AG04450 (cell line): Measurements from ENCODE around the gene CD55. TPM values are rescaled to one million over a fixed set of nuclear protein-coding genes. Genes with fewer than 3 reads are reported as not detected.

Experiments
- CTCF ChIA-PET: fragments of 300-600, 350-600 bp; formaldehyde crosslinking; extraction: SDS; loops from one replicate; lab custom pipeline; 2022; ENCODE audit warnings: antibody characterized with exemption, inconsistent platforms; lab: Charles Lee
- POLR2A ChIA-PET: fragments of 350-600 bp; formaldehyde crosslinking; extraction: SDS; loops from one replicate; lab custom pipeline; 2021; ENCODE audit warnings: antibody characterized with exemption, inconsistent platforms; lab: Yijun Ruan, JAX
- DNase-seq: peaks from one replicate; pipeline ENCODE4 v3.0.0-alpha.2; 2011; ENCODE audit warnings: low read depth, low spot score
- H3K27ac ChIP-seq: one replicate; pipeline ENCODE4 v1.5.1; 2012; ENCODE audit warnings: low read depth, low read length, control low read depth
- H3K27me3 ChIP-seq: one replicate; pipeline ENCODE4 v1.6.0; 2012; ENCODE audit warnings: low read length; ENCODE audit not compliant: control insufficient read depth, insufficient read depth
- H3K4me3 ChIP-seq: 2 replicates; pipeline ENCODE4 v1.5.1; 2011; ENCODE audit warnings: mild to moderate bottlenecking, low read depth, low read length, control low read depth
- H3K9me3 ChIP-seq: 2 replicates; pipeline ENCODE4 v1.5.1; 2012; ENCODE audit warnings: low read length; ENCODE audit not compliant: control insufficient read depth, insufficient read depth
- polyA plus RNA-seq: library from polyadenylated mRNA; depleted of rRNA; stranded (reverse); fragments of >200 nt; gene quantifications from 2 replicates; pipeline ENCODE4 v1.2.3, GENCODE V29; 2011
- TF ChIP-seq, protein P1 (sequence below): IDR thresholded peaks from 2 replicates; pipeline ENCODE4 v1.5.1; 2011; ENCODE audit warnings: low read depth, low read length, control low read depth, inconsistent platforms

The CD55 gene
- polyA plus RNA-seq, 1 experiment: 88.3 TPM

DNA sequence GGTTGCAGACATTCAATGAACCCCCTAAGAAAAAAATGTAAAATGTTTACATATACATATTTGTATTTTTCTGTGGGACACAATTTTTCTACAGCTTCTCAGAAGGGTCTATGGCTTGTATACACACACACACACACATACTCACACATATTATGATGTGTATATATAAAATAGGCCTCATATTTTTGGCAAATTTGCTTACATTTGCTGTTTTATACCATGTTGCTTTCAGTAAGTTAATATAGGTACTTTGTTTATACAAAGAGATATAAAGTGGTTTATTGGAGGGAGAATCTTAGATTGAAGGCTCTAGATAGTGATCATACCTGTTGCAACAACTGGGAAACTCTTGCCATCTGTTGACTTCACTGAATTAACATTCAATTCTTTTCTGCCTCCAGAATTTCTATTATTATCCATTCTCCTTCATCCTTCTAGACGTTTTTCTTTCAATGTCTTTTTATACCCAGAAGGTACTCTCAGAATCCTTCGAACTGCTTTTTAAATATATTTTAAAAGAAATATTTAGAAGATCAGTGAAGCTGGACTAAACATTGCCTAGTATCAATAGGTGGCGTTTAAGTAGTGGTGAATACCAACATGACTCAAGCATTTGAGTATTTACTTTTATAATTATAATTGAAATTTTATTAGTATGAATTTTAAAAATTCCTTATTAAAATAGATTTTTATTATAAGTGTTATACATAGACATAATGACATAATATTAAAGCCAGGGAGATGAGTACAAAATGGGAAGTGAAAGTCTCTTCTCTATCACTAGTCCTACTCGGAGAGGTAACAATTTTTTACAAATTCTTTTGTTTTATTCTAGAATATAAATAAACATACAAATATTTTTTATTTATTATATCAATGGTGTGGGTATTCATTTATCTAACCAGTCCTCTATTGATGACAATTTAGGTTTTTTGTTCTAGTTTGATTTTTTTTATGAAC, 10.2 kb downstream of the CD55 start:
- CTCF ChIA-PET: no interaction called here

DNA sequence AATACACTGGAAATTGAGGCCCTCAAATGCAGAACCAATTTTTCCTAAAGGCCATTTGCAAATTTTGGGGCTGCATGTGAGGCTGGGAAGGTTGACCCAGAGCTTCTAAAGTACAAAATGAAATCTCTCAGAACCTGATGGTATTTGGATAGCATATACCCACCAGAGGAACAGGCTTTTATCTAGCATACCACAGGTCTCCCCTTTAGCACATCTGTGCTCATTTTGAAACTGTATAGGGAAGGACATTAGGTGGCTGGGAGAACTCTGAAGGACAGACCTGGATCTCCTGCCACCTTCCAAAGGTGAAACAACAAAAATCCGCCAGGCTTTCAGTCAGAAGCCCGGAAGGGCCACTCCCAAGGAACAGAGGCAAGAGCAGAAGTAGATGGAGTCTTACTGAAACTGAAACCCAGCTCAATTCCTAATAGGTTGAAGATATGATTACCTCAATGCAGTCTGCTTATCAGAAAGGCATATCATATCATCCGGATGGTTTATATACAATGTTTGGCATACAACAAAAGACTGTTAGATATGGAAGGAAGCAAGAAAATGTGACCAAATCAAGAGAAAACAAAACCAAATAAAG, 11.6 kb downstream of the CD55 start:
- POLR2A ChIA-PET: no interaction called here
- TF ChIP-seq, protein P1, sequence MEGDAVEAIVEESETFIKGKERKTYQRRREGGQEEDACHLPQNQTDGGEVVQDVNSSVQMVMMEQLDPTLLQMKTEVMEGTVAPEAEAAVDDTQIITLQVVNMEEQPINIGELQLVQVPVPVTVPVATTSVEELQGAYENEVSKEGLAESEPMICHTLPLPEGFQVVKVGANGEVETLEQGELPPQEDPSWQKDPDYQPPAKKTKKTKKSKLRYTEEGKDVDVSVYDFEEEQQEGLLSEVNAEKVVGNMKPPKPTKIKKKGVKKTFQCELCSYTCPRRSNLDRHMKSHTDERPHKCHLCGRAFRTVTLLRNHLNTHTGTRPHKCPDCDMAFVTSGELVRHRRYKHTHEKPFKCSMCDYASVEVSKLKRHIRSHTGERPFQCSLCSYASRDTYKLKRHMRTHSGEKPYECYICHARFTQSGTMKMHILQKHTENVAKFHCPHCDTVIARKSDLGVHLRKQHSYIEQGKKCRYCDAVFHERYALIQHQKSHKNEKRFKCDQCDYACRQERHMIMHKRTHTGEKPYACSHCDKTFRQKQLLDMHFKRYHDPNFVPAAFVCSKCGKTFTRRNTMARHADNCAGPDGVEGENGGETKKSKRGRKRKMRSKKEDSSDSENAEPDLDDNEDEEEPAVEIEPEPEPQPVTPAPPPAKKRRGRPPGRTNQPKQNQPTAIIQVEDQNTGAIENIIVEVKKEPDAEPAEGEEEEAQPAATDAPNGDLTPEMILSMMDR: no peak

More for the DNA sequence above, 10.2 kb downstream of the CD55 start:
- Histone ChIP-seq H3K27ac (no peak overlapping the region), H3K9me3 (no peaks in the 10 kb centered on the region), H3K27me3 (no peaks in the 10 kb centered on the region), H3K4me3 (no peak overlapping the region)
- POLR2A ChIA-PET: no interaction called here
- TF ChIP-seq, protein P1: no peak
- DNase-seq: no peak

DNA sequence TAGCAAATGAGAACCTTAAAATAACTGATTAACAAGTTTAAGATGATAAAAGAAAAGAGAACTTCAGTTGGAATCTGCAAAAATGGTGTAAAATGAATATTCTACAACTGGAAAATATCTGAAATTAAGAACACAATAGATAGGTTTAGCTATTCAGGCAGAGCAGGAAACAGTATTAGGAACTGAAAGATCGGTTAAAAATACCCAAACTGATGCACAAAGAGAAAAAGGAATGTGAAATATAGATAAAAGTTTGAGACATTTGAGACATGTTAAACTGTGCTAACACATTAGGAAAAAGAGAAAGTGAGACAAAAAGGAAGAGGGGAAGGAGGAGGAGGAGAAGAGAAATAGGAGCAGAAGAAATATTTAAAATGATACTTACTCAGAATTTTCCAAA, 12.1 kb downstream of the CD55 start:
- Histone ChIP-seq H3K27me3 (no peaks in the 10 kb centered on the region), H3K4me3 (no peak overlapping the region), H3K27ac (no peak overlapping the region), H3K9me3 (no peaks in the 10 kb centered on the region)
- ChIA-PET POLR2A (no interaction called here), CTCF (no interaction called here)
- TF ChIP-seq, protein P1: no peak
- DNase-seq: no peak

More for the DNA sequence above, 11.6 kb downstream of the CD55 start:
- H3K27me3 ChIP-seq: no peaks in the 10 kb centered on the region
- CTCF ChIA-PET: no interaction called here
- H3K9me3 ChIP-seq: no peaks in the 10 kb centered on the region
- H3K27ac ChIP-seq: no peak overlapping the region
- DNase-seq: no peak
- no peak overlapping the region for H3K4me3 ChIP-seq

DNA sequence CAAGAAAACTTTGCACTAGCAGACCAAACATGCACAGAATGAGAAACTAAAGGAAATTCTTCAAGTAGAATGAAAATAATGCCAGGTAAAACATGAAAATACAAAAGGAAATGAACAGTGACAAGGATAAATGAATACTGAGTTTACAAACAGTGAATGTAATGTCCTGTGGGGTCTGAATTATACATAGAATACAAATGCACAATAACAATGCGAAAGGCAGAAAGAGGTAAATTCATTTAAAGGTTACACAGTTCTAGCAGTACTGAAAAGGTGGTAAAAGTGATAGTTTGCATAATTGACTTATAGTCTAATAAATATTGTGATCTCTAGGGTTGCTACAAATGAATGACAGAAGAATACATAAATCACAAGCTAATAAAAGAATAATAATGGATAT, 12.9 kb downstream of the CD55 start:
- Histone ChIP-seq H3K9me3 (no peaks in the 10 kb centered on the region), H3K27ac (no peak overlapping the region), H3K4me3 (no peak overlapping the region), H3K27me3 (no peaks in the 10 kb centered on the region)
- CTCF ChIA-PET: no interaction called here
- DNase-seq: no peak
- TF ChIP-seq, protein P1: no peak
- POLR2A ChIA-PET: no interaction called here

DNA sequence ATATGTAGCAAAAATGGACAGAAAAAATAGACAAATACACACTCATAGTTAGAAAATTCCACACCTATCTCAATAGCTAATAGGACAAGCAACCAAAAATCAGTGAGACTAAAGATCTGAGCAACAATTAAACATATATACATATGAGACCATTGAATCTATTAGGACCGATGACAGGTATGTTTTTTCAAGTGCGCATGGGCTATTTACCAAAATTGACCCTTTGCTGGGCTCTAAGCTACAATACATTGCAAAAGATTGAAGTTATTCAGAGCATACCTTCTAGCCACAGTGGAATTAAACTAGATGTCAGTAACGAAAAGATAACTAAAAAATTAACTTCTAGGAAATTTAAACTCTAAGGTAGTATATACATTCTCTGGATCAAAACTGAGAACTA, 13.7 kb downstream of the CD55 start:
- H3K9me3 ChIP-seq: no peaks in the 10 kb centered on the region
- H3K4me3 ChIP-seq: no peak overlapping the region
- no peaks in the 10 kb centered on the region for H3K27me3 ChIP-seq
- TF ChIP-seq, protein P1: no peak
- no peak overlapping the region for H3K27ac ChIP-seq
- DNase-seq: no peak
- ChIA-PET CTCF (no interaction called here), POLR2A (interaction anchor here (1.1 kb wide), 1 partner anchor 70 kb away, joined by 3 read pairs; no protein-coding TSS in a partner anchor)
